ENCODE results near the gene DEPDC7.

- TF ChIP-seq CTCF (IDR thresholded peaks at IDR 0.05; ENCODE audit: control extremely low read depth in 1 of 3, insufficient read depth in 1 of 3, low read depth in 1 of 3, low read length in 3 of 3) (no peak), MAX (IDR thresholded peaks at IDR 0.05) (no peak), NRF1 (IDR thresholded peaks at IDR 0.05; ENCODE audit: low read depth, low read length) (no peak), CHD1 (IDR thresholded peaks at IDR 0.05; ENCODE audit: low read depth, low read length) (no peak), CEBPB (IDR thresholded peaks at IDR 0.05; ENCODE audit: low read depth, low read length) (no peak), EP300 (IDR thresholded peaks at IDR 0.05; ENCODE audit: borderline replicate concordance in 1 of 2, low read depth in 2 of 2, low read length in 2 of 2) (no peak), TCF12 (IDR thresholded peaks at IDR 0.05; ENCODE audit: low read depth, low read length) (no peak)
Measured at GRCh38 chr11:33013755-33014154, 1.9 kb upstream of the DEPDC7 start.

Data from H1 (cell line).